Measurements from ENCODE around the gene C1orf21. TPM values are rescaled to one million over a fixed set of nuclear protein-coding genes. Genes with fewer than 3 reads are reported as not detected.
"Not testable (repeated sequence)": the region's sequence is repeated elsewhere in the genome, so short reads cannot be mapped to it uniquely, and the experiment has no call there.

C1orf21 gene, protein sequence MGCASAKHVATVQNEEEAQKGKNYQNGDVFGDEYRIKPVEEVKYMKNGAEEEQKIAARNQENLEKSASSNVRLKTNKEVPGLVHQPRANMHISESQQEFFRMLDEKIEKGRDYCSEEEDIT
- 100 to 1,000 TPM; 106 to 206 (median 154) TPM for total RNA-seq

DNA sequence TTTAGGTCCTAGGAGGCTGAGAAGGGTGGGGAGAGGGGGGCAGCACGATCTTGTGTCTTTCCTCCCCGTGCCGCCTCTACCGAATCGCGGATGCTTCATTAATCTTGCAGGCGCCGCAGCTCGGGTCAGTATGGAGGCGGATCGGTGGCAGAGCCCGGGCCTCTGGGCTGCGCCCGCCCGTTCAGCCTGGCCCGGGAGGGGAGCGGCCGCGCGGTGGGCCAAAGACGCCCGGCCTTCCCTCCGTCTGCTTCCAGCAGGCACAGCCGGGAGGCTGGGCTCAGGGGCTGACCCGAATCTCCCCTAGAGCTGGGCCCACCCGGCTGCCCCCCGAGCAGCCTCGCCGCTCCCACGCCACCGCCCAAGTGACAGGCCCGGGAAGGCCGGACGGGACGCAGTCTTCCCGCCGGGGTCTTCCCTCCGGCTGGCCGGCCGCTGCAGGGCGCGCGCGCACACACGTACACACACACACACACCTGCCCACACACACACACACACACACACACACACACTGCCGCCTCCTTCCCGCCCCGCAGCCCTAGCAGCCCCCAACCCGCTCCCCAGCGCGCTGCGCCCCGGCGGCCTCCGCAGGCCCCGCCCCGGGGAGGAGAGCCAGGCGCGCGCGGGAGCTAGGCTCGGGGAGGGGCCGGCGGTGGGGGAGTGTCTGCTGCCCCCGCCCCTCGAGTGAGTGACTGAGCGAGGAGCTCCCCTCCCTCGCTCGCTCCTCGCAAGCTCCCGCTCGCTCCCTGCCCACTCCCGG lies at the start of gene C1orf21:
TSS of gene C1orf21 (plus strand) at position 718 of the 757 bp plus-strand sequence. CDS start 90,481 bp downstream, outside the sequence.
- intact Hi-C loops (cut with DNase I; ENCODE audit: low total_unique reads), result loop anchor here (5.0 kb wide), 2 partner anchors 76 to 96 kb away; no protein-coding TSS in a partner anchor
- Histone ChIP-seq H3K36me3 (no peaks in the 10 kb centered on the region), H3K27me3 (no peaks in the 10 kb centered on the region), H3K4me1 (peaks cover 23 to 31% of the 10 kb centered on the region in 2 donors), H3K9me3 (no peaks in the 10 kb centered on the region), H3K27ac (peak within 1 kb of the TSS; percentile 97 to 100 (median 98)), H3K4me3 (peak within 1 kb of the TSS; percentile 77 to 96 (median 92))
- ATAC-seq (peak; percentile 64 to 65), DNase-seq (peak; percentile 92)
- in situ Hi-C loops (cut with MboI; ENCODE audit: low sequenced_read_pairs in 4 of 4), result loop anchor here (5.0 to 25.0 kb wide), 6 partner anchors 101 to 278 kb away; no protein-coding TSS in a partner anchor
- TF ChIP-seq POLR2A (IDR thresholded peaks at IDR 0.05), result peak; percentile 97 to 99
- TF ChIP-seq, protein P1, sequence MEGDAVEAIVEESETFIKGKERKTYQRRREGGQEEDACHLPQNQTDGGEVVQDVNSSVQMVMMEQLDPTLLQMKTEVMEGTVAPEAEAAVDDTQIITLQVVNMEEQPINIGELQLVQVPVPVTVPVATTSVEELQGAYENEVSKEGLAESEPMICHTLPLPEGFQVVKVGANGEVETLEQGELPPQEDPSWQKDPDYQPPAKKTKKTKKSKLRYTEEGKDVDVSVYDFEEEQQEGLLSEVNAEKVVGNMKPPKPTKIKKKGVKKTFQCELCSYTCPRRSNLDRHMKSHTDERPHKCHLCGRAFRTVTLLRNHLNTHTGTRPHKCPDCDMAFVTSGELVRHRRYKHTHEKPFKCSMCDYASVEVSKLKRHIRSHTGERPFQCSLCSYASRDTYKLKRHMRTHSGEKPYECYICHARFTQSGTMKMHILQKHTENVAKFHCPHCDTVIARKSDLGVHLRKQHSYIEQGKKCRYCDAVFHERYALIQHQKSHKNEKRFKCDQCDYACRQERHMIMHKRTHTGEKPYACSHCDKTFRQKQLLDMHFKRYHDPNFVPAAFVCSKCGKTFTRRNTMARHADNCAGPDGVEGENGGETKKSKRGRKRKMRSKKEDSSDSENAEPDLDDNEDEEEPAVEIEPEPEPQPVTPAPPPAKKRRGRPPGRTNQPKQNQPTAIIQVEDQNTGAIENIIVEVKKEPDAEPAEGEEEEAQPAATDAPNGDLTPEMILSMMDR (IDR thresholded peaks at IDR 0.05 in 4 of 5, conservative IDR thresholded peaks at IDR 0.05 in 1 of 5), result no peak

DNA sequence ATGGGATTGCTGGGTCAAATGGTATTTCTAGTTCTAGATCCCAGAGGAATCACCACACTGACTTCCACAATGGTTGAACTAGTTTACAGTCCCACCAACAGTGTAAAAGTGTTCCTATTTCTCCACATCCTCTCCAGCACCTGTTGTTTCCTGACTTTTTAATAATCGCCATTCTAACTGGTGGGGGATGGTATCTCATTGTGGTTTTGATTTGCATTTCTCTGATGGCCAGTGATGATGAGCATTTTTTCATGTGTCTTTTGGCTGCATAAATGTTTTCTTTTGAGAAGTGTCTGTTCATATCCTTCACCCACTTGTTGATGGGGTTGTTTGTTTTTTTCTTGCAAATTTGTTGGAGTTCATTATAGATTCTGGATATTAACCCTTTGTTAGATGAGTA lies 49.0 kb upstream of the C1orf21 start:
- DNase-seq; H3K36me3 ChIP-seq; ATAC-seq; in situ Hi-C loops (cut with MboI; ENCODE audit: low sequenced_read_pairs in 4 of 4); H3K4me3 ChIP-seq; intact Hi-C loops (cut with DNase I; ENCODE audit: low total_unique reads); H3K9me3 ChIP-seq; H3K4me1 ChIP-seq; H3K27ac ChIP-seq; H3K27me3 ChIP-seq: not testable (repeated sequence)

DNA sequence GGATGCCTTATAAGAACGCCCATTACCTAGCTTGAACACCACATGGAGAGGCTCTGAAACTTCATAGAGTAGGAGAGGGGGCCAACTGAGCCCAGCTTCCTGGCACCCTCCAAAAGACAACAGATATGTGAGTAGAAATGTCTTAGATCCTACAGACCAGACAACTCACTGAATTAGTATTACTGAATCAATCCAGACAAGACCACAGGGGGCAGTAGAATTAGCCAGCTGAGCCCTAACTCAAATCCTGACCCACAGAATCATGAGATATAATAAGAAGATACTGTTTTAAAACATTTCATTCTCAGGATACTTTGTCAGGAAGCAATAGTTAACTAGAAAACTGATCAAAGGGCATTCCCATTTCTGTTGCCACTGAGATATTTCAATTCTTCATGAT lies 45.8 kb upstream of the C1orf21 start:
- in situ Hi-C loops (cut with MboI; ENCODE audit: low sequenced_read_pairs in 4 of 4) (no loop called here), intact Hi-C loops (cut with DNase I; ENCODE audit: low total_unique reads) (no loop called here)
- no peak for TF ChIP-seq POLR2A (IDR thresholded peaks at IDR 0.05)
- TF ChIP-seq, protein P1 (IDR thresholded peaks at IDR 0.05 in 4 of 5, conservative IDR thresholded peaks at IDR 0.05 in 1 of 5), result peak in 2 of 5 experiments; percentile 13 to 28
- Histone ChIP-seq H3K36me3 (no peaks in the 10 kb centered on the region), H3K4me1 (no peaks in the 10 kb centered on the region), H3K27me3 (no peaks in the 10 kb centered on the region), H3K9me3 (no peaks in the 10 kb centered on the region), H3K27ac (no peak overlapping the region), H3K4me3 (no peak overlapping the region)
- DNase-seq, result no peak
- no peak for ATAC-seq

DNA sequence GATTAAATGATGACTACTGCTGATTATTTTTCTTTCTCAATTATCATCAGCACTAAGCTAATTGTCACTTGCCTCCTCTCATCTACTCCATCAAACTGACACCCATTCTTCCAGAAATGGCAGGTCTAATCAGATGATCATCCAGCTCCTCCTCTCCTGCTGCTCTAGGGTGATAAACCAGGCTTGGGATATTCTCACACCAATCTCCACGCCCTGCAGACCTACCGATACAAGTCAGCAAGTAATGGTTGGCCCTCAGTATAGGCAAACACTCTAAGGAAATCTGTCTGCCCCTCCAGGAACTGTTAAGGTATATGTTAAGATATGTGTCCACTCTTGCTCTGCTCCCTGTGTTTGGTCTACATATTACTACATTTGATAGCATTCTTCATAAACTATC lies 36.3 kb upstream of the C1orf21 start:
- intact Hi-C loops (cut with DNase I; ENCODE audit: low total_unique reads), result no loop called here
- TF ChIP-seq, protein P1 (IDR thresholded peaks at IDR 0.05 in 4 of 5, conservative IDR thresholded peaks at IDR 0.05 in 1 of 5), result no peak
- no peak for TF ChIP-seq POLR2A (IDR thresholded peaks at IDR 0.05)
- Histone ChIP-seq H3K9me3 (no peaks in the 10 kb centered on the region), H3K36me3 (no peaks in the 10 kb centered on the region), H3K4me3 (no peak overlapping the region), H3K27ac (no peak overlapping the region), H3K4me1 (peaks cover 9 to 10% of the 10 kb centered on the region in 2 donors), H3K27me3 (no peaks in the 10 kb centered on the region)
- DNase-seq (no peak), ATAC-seq (no peak)
- in situ Hi-C loops (cut with MboI; ENCODE audit: low sequenced_read_pairs in 4 of 4), result no loop called here

DNA sequence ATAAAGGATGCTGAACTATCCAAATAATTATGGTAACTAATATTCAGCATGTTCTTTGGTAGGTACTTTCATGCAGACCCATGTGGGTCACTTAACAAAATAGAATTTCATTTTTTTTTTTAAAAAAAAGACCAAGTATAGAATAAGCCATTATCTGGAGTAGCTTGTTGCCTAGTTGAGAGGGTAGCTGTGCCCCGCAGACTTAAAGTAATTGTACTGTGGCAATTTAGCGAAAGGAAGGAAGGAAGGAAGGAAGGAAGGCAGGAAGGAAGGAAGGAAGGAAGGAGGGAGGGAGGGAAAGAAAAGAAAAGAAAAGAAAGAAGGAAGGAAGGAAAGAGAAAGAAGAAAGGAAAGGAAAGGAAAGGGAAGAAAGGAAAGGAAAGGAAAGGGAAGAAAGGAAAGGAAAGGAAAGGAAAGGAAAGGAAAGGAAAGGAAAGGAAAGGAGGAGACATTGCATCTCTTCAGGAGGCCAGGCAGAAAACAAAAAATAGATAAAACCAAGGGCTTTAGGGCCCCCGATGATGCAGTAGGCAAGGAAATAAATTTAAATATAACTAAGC lies 35.3 kb upstream of the C1orf21 start:
- DNase-seq (no peak), ATAC-seq (no peak)
- H3K4me1 ChIP-seq, result peaks cover 14 to 20% of the 10 kb centered on the region in 2 donors
- in situ Hi-C loops (cut with MboI; ENCODE audit: low sequenced_read_pairs in 4 of 4) (no loop called here), intact Hi-C loops (cut with DNase I; ENCODE audit: low total_unique reads) (no loop called here)
- no peaks in the 10 kb centered on the region for H3K9me3 ChIP-seq
- no peak for TF ChIP-seq POLR2A (IDR thresholded peaks at IDR 0.05)
- TF ChIP-seq, protein P1 (IDR thresholded peaks at IDR 0.05 in 4 of 5, conservative IDR thresholded peaks at IDR 0.05 in 1 of 5), result no peak
- no peaks in the 10 kb centered on the region for H3K36me3 ChIP-seq
- H3K27ac ChIP-seq, result no peak overlapping the region
- no peak overlapping the region for H3K4me3 ChIP-seq
- no peaks in the 10 kb centered on the region for H3K27me3 ChIP-seq

Data from gastrocnemius medialis (tissue), 4 donors.